Loucy (cell line): Measurements from ENCODE around the gene TOR4A.

Experiments used
- CTCF ChIP-seq: fragments of 200-600 bp; sonication (generic); conservative IDR thresholded peaks from 2 replicates; pipeline ENCODE4 v1.5.1; 2014; ENCODE audit warnings: mild to moderate bottlenecking, antibody characterized with exemption, low read length
- EZH2phosphoT487 ChIP-seq: fragments of 200-600 bp; IDR thresholded peaks from 2 replicates; pipeline ENCODE4 v1.6.1; 2018; ENCODE audit warnings: antibody characterized with exemption, mild to moderate bottlenecking, moderate library complexity, borderline replicate concordance

GRCh38 chr9:137280474-137281344 lies 3.2 kb downstream of the TOR4A start:
- TF ChIP-seq CTCF = no peak
- no peak for TF ChIP-seq EZH2phosphoT487
